GM12872 (cell line): Measurements from ENCODE around the gene MCC.

Experiments
- CTCF ChIP-seq: IDR thresholded peaks from 3 replicates; pipeline ENCODE4 v1.5.1; 2011; ENCODE audit warnings: low read depth, mild to moderate bottlenecking, low read length, moderate library complexity; ENCODE audit not compliant: insufficient read depth

Gene MCC

GRCh38 chr5:113123618-113124017 is 364.6 kb downstream of the MCC start:
- peak; percentile 39; the same call in 1 of the 3 replicates for TF ChIP-seq CTCF

GRCh38 chr5:113122053-113122452 is 366.2 kb downstream of the MCC start:
- TF ChIP-seq CTCF: no peak

- TF ChIP-seq CTCF: no peak
Observed at GRCh38 chr5:113119246-113119924, 368.9 kb downstream of the MCC start.

- no peak for TF ChIP-seq CTCF
Observed at GRCh38 chr5:113118765-113119164, 369.5 kb downstream of the MCC start.

- TF ChIP-seq CTCF: no peak
Observed at GRCh38 chr5:113118298-113118697, 370.0 kb downstream of the MCC start.

- no peak for TF ChIP-seq CTCF
Observed at GRCh38 chr5:113117543-113118115, 370.6 kb downstream of the MCC start.

- TF ChIP-seq CTCF: no peak
Observed at GRCh38 chr5:113115956-113116355, 372.3 kb downstream of the MCC start.

GRCh38 chr5:113115061-113115460 is 373.2 kb downstream of the MCC start:
- no peak for TF ChIP-seq CTCF
